ENCODE results near the gene BCL3.

GRCh38 chr19:44794610-44795009 is 46.1 kb downstream of the BCL3 start:
- TF ChIP-seq CTCF (conservative IDR thresholded peaks at IDR 0.05; ENCODE audit: low read depth, low read length) (no peak), CEBPB (IDR thresholded peaks at IDR 0.05; ENCODE audit: low read depth, low read length) (no peak), MAFK (IDR thresholded peaks at IDR 0.05; ENCODE audit: low read depth, low read length) (no peak), POLR2A (IDR thresholded peaks at IDR 0.05; ENCODE audit: low read depth, low read length) (no peak), CHD1 (IDR thresholded peaks at IDR 0.05; ENCODE audit: low read depth, low read length) (no peak), RCOR1 (IDR thresholded peaks at IDR 0.05; ENCODE audit: insufficient replicate concordance, low read length) (no peak), MAZ (IDR thresholded peaks at IDR 0.05; ENCODE audit: borderline replicate concordance, low read depth, low read length) (no peak)
